HL-60 (cell line): ENCODE results near the gene KCNE4.

Source experiments
- POLR2AphosphoS5 ChIP-seq: IDR thresholded peaks from 2 replicates; pipeline ENCODE4 v1.6.1; 2012; ENCODE audit warnings: low read depth
- TF ChIP-seq, protein P1 (sequence below): IDR thresholded peaks from one replicate; pipeline ENCODE4 v1.5.1; 2011; ENCODE audit warnings: low read length, control low read depth, inconsistent platforms; ENCODE audit not compliant: insufficient read depth
- TF ChIP-seq, protein P2 (sequence below): IDR thresholded peaks from 2 replicates; pipeline ENCODE4 v1.6.1; 2012; ENCODE audit warnings: low read depth; ENCODE audit not compliant: insufficient replicate concordance

DNA sequence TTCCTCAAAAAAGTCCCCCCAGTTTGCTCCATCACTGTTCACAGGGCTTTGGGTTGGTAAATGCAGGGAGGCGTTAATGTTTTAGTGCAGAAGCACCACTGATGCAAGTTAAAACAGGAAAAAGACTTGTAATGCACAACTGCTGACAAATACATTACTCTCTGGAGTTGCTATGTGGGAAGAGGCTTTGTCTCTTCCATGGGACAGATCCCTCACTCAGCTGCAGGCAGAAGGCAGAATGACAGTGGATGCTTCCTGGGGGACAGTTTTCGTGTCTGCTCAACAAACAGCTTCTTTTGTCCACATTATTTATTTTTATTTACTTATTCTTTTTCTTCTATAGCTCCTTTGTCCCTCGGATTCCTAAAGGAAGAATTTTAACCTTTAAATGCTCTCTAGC is 22.7 kb upstream of the KCNE4 start:
- TF ChIP-seq, protein P1, sequence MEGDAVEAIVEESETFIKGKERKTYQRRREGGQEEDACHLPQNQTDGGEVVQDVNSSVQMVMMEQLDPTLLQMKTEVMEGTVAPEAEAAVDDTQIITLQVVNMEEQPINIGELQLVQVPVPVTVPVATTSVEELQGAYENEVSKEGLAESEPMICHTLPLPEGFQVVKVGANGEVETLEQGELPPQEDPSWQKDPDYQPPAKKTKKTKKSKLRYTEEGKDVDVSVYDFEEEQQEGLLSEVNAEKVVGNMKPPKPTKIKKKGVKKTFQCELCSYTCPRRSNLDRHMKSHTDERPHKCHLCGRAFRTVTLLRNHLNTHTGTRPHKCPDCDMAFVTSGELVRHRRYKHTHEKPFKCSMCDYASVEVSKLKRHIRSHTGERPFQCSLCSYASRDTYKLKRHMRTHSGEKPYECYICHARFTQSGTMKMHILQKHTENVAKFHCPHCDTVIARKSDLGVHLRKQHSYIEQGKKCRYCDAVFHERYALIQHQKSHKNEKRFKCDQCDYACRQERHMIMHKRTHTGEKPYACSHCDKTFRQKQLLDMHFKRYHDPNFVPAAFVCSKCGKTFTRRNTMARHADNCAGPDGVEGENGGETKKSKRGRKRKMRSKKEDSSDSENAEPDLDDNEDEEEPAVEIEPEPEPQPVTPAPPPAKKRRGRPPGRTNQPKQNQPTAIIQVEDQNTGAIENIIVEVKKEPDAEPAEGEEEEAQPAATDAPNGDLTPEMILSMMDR = no peak
- TF ChIP-seq POLR2AphosphoS5 = no peak
- TF ChIP-seq, protein P2, sequence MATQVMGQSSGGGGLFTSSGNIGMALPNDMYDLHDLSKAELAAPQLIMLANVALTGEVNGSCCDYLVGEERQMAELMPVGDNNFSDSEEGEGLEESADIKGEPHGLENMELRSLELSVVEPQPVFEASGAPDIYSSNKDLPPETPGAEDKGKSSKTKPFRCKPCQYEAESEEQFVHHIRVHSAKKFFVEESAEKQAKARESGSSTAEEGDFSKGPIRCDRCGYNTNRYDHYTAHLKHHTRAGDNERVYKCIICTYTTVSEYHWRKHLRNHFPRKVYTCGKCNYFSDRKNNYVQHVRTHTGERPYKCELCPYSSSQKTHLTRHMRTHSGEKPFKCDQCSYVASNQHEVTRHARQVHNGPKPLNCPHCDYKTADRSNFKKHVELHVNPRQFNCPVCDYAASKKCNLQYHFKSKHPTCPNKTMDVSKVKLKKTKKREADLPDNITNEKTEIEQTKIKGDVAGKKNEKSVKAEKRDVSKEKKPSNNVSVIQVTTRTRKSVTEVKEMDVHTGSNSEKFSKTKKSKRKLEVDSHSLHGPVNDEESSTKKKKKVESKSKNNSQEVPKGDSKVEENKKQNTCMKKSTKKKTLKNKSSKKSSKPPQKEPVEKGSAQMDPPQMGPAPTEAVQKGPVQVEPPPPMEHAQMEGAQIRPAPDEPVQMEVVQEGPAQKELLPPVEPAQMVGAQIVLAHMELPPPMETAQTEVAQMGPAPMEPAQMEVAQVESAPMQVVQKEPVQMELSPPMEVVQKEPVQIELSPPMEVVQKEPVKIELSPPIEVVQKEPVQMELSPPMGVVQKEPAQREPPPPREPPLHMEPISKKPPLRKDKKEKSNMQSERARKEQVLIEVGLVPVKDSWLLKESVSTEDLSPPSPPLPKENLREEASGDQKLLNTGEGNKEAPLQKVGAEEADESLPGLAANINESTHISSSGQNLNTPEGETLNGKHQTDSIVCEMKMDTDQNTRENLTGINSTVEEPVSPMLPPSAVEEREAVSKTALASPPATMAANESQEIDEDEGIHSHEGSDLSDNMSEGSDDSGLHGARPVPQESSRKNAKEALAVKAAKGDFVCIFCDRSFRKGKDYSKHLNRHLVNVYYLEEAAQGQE = no peak
